Activated CD4-positive, alpha-beta T cell treated with anti-CD3 and anti-CD28 coated beads, Interleukin-2, Interleukin-4, amounts not matched to agents 100 ng/mL and 50 ng/mL, durations not matched to agents 16 hours and 8 hours (primary cell): ENCODE results near the gene IGFALS.

Experiments
- DNase-seq: peaks from one replicate; pipeline ENCODE4 v3.0.0-alpha.2; 2020; ENCODE audit warnings: low spot score

IGFALS gene

DNA sequence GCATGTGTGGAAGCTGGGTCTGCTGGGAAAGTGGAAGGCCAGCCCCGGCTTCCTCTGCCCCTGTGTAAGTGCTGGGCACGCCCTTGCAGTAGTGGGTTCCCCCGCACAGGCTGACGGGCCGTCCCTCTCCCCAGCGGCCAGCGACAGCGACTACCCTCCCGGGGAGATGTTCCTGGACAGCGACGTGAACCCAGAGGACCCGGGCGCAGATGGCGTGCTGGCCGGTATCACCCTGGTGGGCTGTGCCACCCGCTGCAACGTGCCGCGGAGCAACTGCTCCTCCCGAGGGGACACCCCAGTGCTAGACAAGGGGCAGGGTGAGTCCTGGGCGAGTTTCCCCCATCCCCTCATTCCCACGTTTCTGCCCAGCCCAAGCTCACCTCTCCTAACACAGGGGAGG is 27.7 kb downstream of the IGFALS start:
- no peak for DNase-seq

DNA sequence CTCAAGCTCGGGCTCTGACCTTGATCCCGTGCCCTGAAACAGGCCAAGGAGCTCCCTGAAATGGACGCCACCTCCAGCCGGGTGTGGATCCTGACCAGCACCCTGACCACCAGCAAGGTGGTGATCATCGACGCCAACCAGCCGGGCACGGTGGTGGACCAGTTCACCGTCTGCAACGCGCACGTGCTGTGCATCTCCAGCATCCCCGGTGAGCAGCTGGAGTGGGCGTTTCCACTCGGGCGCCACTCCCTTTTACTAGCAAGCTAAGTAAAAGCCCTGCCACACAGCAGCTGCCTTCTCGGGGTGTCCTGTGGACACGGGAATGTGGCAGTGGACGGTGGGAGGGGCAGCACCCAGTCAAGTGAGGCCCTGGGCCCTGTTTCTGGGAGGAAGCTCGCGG is 28.5 kb downstream of the IGFALS start:
- no peak for DNase-seq

DNA sequence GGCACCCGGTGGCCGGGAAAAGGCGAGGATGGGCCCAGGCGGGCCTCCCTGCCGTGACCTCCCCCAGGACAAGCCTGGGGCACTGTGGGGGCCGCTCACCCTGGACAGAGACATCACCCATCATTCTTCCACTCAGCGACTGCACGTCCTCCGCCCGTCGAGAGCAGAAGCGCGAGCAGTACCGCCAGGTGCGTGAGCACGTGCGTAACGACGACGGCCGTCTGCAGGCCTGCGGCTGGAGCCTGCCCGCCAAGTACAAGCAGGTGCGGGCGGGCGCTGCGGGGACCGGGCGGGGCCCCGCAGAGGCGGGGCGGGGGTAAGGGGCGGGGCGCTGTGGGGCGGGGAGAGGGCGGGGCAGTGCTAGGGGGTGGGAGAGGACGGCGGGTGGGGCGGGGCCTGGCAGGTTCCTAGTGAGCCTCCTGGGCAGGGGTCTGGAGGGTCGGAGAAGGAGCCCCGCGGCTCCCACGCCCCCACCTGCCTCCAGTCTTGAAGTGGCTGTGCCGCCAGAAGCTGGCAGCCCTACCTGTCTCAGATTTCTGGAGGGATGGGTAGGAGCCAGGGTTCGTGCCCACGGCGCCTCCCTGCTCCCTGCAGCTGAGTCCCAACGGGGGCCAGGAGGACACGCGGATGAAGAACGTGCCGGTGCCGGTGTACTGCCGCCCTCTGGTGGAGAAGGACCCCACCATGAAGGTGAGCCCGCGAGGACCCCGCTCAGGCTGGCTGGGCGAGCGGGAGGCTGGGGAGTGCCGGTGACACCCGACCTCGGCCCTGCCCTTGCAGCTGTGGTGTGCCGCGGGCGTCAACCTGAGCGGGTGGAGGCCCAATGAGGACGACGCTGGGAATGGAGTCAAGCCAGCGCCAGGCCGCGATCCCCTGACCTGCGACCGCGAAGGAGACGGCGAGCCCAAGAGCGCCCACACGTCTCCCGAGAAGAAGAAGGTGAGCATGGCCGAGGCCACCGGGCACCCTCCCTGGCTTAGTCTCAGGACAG is 29.7 kb downstream of the IGFALS start:
- DNase-seq, result no peak

DNA sequence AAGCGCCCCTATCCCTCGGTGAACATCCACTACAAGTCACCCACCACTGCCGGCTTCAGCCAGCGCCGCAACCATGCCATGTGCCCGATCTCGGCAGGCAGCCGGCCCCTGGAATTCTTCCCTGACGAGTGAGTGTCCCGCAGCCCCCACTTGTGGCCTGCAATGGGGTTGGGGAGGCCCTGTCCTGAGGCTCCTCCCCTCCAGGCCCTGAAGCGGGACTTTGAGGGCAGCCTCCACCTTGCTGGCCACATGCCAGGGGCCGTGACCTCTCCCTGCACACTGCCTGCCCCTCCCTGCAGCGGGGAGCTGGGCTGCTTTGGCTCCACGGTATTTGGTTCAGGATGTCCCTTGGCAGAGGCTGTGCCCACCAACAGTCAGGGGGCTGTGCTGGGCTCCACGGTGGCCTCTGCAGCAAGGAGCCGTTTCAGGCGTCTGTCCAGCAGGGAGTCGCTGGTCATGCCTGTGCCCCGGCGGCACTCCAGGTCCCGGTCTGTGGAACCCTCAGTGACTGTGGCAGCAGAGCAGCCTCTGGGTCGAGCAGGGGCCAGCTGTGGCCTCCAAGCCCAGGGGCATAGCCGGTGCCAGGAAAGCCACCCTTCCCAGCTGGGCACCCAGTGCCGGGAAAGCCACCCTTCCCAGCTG is 30.5 kb downstream of the IGFALS start:
- no peak for DNase-seq

DNA sequence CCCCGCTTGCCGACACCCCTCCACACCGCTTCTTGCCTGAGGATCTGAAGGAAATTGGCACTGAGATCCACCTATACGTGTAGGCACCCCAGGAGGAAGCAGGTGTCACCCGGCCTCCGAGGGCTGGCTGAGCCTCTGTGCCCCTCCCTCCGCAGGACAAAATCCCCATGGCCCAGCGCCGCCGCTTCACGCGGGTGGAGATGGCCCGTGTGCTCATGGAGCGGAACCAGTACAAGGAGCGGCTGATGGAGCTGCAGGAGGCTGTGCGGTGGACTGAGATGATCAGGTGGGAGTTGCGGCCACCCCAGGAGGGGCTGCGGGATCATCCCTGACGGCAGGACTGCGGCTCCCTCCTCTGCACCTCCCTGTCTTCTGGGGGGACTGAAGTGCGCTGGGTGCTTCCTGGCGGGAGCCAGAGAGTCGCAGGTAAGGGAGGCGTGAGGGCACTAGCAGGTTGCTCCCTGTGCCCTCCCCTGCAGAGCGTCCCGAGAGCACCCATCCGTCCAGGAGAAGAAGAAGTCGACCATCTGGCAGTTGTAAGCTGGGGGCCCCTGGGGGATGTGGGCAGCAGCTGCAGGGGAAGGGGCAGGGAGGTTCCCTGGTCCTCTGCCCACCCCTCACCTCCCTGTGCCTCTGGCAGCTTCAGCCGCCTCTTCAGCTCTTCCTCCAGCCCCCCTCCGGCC is 31.2 kb downstream of the IGFALS start:
- DNase-seq, result no peak

DNA sequence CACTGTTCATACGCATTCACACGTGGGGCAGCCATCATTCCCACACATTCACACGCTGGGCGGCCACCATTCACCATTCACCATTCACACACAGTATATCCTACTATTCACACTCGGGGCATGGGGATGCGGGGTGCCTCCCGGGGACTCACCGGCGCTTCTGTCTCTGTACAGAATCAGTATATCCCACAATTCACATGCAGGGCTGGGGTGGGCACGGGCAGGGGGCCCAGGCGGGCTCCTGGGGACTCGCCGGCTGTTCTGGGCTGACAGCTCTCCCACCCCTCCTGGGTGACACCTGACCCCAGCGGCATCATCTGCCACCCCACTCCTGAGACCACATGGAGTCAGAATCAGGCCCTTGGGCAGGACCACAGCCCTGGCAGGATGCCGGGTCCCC is 31.8 kb downstream of the IGFALS start:
- no peak for DNase-seq

DNA sequence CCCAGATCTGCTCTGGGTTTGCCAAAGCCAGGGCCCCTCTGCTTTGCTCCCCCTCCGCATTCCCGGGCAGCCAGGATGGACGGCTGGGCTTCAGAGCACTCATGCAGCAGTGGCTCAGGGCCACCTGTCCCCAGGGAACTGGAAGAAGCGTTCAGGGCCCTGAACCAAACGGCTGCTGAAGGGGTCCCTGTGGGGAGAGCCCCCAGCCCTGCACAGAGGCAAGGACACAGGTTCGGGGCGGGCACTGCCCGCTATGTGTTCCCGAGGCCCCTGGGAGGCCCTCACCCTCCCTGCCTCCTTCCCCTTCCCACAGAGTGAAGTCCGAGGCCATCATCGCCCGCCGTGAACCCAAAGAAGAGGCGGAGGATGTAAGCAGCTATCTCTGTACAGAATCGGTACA is 32.6 kb downstream of the IGFALS start:
- no peak for DNase-seq

DNA sequence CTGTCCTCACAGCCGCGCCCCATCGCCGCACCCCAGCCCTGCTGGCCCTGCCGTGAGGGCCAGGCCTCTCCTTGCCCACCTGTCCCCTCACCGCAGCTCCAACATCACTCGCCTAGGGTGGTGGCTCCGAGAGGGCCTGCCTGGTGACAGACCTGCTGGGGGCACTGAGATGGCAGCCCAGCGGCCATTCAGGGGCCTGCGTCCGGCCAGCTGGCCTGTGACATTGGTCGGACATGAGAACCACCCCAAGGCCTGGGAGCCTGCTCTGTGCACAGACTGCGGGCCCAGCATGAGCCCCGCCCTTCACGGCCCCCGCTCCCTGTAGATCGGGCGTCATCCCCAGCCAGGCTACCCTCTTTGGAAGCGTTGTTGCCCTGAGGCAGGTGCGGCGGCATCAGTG is 34.0 kb downstream of the IGFALS start:
- no peak for DNase-seq

DNA sequence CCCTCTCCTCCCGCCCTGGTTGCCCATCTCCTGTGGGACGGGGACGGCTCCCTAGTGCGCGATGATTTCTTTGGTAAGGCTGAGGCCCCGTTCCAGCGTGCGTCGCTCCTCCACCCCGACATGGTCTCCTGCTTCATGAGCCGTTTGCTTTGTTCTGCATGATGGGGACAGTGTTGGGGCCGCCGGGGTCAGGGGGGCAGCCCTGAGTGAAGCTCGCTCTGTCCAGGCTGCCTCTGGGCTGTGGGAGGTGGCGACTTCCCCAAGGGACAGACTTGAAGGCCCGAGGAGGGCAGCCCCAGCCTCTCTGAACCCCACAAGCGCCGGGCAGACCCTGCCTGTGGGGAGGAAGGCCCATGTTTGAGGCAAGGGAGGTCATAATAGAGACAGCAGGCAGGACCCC is 34.6 kb downstream of the IGFALS start:
- DNase-seq, result no peak

DNA sequence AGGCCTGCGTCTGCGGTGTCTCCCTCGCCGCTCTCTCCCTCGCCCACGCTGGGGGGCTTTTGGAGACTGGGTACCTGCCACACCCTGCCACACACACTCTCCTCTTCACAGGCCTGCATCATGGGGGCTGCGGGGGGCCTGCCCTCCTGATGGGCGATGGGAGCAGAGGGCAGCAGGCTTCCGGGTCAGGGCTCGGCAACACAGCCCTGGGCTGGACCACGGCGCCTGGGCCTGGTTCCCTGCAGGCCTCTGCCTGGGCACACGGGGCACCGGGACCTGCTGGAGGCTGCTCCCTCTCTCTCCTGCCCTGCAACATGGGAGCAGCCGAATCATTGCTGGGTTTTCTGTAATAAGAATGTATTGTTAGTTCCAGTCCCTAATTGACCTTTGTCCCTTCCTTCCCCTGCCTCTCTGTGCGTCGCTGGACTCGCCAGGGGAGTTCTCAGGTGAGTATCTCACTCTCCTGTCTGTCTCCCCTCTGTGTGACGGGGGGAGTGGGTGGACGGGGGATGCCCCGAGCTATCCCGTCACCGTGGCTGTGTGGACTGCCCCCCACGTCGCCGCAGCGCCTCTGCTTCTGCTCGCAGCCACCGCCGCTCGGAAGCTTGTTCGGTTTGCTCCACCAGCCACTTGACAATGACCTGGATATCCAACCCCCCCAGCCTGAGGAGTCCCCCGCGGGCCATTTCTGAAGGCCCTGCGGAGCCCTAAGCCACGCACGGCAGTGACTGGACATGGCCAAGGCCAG is 35.6 kb downstream of the IGFALS start:
- no peak for DNase-seq

DNA sequence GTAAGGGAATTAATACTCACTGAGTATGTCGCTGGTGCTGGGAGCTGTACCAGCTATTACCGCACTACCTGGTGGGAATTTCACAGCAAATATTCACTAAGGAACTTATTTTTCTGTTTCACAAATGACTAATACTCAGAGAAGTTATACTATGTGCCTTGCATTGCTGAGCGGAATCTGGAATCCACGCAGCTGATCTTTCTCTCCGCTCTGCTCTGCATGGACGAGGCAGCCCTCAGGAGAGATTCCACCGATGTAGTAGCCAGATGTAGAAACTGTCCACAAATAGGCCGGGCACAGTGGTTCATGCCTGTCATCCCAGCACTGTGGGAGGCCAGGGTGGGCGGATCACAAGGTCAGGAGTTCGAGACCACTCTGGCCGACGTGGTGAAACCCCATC is 39.3 kb downstream of the IGFALS start:
- DNase-seq, result no peak

DNA sequence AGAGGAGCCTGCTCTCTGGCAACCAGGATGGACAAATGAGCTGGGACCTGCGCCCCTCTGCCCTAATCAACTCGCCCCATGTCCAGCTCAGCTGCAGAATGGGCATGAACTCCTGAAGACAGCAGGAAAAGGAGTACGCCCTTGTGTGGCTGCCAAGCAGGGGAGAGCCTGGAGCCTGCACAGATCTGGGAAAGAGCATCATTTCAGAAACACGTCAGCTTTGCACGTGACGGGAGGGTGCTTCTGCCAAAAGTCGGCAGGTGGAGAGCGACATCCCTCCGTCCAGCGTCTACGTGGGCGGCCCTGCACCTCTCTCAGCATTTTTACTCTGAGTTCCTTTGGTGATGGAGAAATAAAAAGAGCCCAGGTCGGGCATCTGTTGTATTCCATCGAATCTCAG is 40.7 kb downstream of the IGFALS start:
- no peak for DNase-seq

DNA sequence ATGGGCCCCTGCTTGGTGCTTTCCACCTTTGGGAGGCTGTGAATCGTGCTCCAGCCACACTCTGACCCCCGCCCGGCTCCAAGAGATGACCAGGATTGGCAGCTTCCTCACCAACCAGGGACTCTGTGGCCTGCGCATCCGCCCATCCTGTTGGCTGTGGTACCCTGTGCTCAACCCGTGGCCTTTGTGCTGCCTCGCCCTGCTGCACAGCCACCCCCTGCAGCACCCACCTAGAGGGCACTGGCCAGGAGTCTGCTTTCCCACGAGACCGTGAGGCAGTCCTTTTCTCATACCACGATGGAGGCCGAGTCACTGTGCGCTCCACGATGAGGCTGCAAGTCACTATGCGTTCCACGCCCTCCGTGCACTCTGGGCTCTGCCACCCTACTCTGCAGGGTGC is 41.6 kb downstream of the IGFALS start:
- DNase-seq, result no peak

DNA sequence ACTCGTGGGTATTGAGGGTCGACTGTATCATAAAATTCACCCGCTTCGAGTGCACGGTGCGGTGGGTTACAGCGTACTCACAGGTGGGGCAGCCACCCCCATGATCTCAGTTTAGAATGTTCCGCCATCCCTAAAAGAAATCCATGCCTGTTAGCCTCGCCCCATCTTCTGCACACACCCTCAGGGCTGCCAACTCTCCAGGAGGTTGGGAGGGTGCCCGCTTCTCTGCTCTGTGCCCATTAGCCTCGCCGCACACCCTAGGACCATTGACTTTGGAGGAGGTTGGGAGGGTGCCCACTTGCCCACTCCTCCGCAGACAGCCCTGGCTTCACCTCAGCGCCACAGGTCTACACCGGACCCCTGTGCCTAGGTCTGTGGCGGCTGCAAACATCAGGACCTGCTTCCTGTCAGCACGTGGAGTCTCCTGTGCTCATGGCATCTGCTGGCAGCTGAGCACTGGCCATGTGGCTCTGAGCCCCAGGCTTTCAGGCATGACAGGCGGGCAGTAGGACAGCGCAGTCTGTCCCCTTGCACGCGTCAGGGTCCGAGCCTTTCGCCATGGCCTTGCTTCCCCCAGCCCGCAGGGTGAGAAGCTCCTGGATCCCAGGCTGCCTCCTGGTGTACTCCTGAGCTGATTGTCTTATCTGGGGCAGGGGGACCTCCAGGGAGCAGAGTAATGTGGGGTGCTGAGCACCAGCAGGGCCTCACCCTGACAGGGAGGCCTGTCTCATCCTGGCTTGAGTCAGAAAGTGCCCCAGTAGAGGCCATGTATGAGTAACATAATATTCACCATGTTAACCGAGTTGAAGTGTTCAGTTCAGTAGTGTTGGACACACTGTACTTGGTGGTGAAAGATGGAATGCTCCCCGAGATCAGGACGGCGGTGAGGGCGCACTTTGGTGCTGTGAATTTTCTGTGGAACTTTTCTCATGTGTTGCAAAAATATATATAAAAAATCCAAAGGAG is 44.1 kb downstream of the IGFALS start:
- DNase-seq, result no peak

DNA sequence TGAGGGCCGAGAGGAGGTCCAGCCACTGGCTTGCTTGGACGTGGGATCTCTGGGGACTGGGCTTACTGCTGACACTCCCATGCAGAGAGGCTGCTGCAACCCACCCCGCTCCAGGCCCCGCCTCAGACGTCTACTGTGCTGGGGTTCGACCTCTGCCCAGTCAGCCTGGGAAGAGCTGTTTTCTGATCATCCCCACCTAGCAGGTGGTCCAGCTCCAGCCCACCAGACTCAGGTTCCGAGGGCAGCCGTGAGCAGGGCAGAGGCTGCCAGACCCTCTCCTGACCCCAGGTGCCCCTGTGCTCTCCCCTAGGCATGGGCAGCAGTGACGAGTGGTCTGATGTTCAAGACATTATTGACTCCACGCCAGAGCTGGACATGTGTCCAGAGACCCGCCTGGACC is 45.6 kb downstream of the IGFALS start:
- DNase-seq, result no peak

DNA sequence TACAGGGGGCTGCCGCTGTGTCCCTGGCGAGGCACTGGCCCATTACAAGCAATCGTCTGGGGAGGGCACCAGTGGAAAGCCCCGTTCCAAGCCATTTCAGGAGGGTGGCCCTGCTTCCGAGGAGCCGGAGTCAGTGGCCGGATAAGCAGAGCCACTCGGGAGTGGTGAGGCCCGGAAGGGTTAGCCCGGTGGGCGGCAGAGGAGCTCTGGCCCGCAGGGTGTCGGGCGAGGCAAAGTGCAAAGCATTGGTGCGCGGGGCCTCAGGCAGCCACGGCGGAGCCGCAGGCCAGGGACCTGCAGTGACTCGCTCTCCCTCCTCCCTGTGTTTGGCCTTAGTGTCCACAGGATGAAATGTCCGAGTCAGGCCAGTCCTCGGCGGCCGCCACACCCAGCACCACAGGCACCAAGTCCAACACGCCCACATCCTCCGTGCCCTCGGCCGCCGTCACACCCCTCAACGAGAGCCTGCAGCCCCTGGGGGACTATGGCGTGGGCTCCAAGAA is 46.8 kb downstream of the IGFALS start:
- no peak for DNase-seq

DNA sequence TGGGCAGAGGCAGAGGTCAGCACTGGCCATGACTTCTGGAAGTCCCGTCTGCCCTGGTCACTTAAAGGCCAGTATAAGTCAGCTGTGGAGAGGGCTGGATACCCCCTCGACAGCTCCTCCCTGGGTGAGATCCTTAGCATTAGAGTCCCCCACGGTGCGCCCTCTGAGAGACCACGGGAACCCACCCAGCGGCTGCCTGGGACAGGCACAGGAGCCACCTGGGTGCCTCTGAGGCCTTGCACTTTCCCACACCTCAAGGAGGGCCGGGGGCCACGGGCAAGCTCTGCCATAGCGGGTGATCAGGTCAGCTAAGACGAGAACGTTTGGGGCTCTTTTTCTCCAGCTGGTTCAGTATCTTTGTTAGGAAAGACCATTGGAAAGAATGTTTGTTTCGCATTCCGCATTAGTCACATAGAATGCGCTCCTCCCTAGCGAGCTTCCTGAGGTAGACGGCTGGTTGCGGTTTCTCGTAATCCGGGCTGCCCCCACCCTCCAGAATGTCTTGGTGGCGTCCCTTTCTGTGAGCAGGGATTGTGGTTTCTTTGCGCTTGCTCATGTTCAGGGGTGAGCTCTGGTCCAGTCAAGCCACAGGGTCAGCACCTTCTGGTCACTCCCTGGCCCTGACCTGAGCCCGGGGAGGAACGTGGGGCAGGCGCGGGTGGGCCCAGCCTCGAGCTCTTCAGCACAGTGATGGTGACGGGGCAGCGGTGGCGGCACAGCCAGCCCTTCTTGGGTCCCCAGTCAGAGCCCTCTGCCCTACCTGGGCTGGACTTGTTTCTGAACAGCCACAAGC is 47.4 kb downstream of the IGFALS start:
- no peak for DNase-seq

DNA sequence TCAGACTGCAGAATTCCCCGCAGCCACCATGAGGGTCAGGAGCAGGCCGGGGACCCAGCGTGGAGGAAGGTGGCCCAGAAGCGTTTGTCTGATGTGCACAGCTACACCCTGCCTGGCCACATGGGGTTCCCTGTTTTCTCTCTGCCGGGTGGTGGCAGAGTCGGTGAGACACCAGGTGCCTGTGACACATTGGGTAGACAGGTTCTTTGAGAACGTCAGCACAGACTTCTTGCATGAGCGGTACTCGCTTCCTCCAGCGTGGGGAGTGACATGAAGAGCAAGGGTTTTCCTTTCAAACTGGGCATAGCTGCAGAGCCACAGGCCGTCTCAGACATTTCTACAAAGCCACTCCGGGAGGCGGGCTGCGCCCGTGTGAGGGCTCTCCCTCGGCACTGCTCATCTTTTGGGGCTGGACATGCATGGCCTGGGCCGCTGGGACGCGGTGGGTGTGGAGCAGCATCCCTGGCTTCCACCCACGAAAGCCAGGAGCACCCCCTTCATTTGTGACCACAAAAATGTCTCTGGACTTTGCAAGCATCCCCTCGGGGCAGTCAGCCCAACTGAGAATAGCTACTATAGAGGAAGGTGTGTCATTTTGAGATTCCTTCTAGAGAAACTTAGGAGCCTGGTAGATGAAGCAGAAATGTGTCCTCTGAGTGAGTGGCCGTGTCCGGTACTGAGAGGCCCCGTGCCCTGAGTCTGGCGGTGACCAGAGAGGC is 48.2 kb downstream of the IGFALS start:
- DNase-seq, result no peak

DNA sequence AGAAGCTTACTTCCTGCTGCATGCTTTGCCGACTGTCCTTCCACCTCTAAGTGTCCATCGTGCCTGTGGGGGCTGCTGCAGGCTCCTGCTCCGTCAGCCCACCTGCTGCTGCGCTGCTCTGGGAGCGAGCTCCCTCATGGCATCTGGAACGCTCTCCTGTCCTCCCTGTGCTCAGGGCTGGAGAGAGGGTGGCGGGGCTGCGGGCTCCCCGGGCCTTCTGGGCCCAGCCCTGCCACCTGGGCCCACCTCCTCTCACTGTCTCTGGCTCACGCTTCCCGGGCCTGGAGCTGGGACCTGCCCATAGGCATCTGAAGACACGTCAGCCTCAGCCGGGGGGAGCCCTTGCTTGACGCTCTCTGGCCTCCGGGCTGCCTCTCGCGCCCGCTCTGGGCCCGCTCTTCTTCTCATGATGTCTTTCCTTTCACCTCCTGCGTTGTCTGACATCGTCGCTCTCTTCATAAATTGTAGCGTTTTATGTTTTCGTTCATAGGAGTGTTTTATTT is 49.1 kb downstream of the IGFALS start:
- no peak for DNase-seq
